Measurements from ENCODE around the gene KIF1B.

Gene KIF1B

DNA sequence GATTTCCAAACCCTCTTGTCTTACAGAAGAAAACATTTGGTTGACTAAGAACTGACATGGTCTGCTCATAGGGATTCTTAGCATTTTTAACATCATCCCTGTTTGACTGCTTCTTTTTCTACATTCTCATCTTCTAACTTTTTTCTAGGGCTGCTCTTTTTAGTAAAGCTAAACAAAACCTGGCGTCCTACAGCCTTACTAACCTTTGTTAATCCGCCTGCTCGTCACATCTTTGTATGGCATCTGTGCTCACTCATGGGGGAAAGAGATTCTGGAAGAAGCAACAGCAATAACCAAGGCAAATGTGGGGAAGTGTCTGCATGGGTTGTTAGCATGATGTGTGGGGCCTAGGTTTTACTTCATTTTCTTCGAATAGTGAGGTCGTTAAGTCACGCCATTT, 92.0 kb downstream of the KIF1B start:
- H3K27ac ChIP-seq (ENCODE audit: low read depth, low read length, severe bottlenecking), result no peak overlapping the region
- 91 to 100% methylated on average over 2 to 6 of the region's 6 CpGs for WGBS, 2 experiments (ENCODE audit: insufficient coverage in 2 of 2)
- peaks cover 78% of the 10 kb centered on the region for H3K36me3 ChIP-seq (ENCODE audit: control insufficient read depth, insufficient read depth, low read length)
- H3K4me3 ChIP-seq (ENCODE audit: extremely low read depth, insufficient read depth, low read length, poor library complexity, severe bottlenecking), result no peak overlapping the region
- H3K4me1 ChIP-seq (ENCODE audit: control insufficient read depth, insufficient read depth, low read length, poor library complexity, severe bottlenecking), result no peaks in the 10 kb centered on the region
- no peaks in the 10 kb centered on the region for H3K9me3 ChIP-seq (ENCODE audit: control insufficient read depth, low read length)

DNA sequence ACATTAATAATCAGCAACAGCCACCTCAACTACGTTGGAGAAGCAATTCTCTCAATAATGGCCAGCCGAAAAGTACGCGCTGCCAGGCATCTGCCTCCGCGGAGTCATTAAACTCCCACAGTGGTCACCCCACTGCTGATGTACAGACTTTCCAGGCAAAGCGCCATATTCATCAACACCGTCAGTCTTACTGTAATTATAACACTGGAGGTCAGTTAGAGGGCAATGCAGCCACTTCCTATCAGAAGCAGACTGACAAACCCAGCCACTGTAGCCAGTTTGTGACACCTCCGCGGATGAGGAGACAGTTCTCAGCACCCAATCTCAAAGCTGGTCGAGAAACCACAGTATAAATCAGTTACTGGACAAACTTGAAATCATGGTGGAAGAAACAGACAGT, 93.9 kb downstream of the KIF1B start:
- H3K4me3 ChIP-seq (ENCODE audit: extremely low read depth, insufficient read depth, low read length, poor library complexity, severe bottlenecking), result no peak overlapping the region
- H3K9me3 ChIP-seq (ENCODE audit: control insufficient read depth, low read length), result no peaks in the 10 kb centered on the region
- H3K27ac ChIP-seq (ENCODE audit: low read depth, low read length, severe bottlenecking), result no peak overlapping the region
- WGBS, 2 experiments (ENCODE audit: insufficient coverage in 2 of 2), result 94 to 100% methylated on average over 8 to 10 of the region's 11 CpGs
- H3K36me3 ChIP-seq (ENCODE audit: control insufficient read depth, insufficient read depth, low read length), result peaks cover 69% of the 10 kb centered on the region
- H3K4me1 ChIP-seq (ENCODE audit: control insufficient read depth, insufficient read depth, low read length, poor library complexity, severe bottlenecking), result no peaks in the 10 kb centered on the region

DNA sequence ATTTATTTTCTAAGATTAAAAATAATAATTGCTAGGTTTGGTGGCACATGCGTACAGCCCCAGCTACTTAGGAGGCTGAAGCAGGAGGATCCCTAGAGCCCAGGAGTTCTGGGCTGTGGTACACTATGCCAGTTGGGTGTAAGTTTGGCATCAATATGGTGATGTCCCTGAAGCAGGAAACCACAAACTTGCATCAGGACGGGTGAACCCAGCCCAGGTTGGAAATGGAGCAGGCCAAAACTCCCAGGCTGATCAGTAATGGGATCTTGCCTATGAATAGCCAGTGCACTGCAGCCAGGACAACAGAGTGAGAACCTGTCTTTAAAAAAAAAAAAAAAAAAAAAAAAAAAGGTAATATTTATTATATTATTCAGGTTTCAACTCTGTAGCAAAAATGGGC, 96.1 kb downstream of the KIF1B start:
- H3K4me3 ChIP-seq (ENCODE audit: extremely low read depth, insufficient read depth, low read length, poor library complexity, severe bottlenecking), result no peak overlapping the region
- H3K9me3 ChIP-seq (ENCODE audit: control insufficient read depth, low read length), result no peaks in the 10 kb centered on the region
- H3K36me3 ChIP-seq (ENCODE audit: control insufficient read depth, insufficient read depth, low read length), result peaks cover 77% of the 10 kb centered on the region
- no peak overlapping the region for H3K27ac ChIP-seq (ENCODE audit: low read depth, low read length, severe bottlenecking)
- 60% methylated on average over 1 of the region's 2 CpGs; no CpG with 5 or more reads in 1 of the 2 experiments for WGBS, 2 experiments (ENCODE audit: insufficient coverage in 2 of 2)
- H3K4me1 ChIP-seq (ENCODE audit: control insufficient read depth, insufficient read depth, low read length, poor library complexity, severe bottlenecking), result no peaks in the 10 kb centered on the region

DNA sequence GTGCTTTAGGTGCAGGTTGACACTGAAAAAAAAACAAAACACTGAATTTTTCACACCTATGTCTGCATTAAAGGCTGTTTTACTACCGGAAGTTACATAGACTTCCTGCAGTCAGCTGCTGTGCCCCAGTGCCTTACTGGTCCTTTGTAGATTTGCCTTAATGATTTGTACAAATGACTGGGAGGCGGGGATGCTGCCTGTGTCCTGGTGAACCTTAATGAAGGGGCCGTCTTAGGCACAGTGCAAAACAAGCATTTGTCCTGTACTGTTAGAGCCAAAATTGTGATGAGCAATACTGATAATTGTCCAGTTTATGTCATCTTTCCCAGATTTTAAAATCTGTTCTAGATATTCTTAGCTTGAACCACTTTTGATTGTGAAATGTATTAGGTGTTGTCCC, 97.6 kb downstream of the KIF1B start:
- H3K27ac ChIP-seq (ENCODE audit: low read depth, low read length, severe bottlenecking), result no peak overlapping the region
- H3K36me3 ChIP-seq (ENCODE audit: control insufficient read depth, insufficient read depth, low read length), result peaks cover 73% of the 10 kb centered on the region
- WGBS, 2 experiments (ENCODE audit: insufficient coverage in 2 of 2), result 92 to 96% methylated on average over 2 to 3 of the region's 3 CpGs
- no peak overlapping the region for H3K4me3 ChIP-seq (ENCODE audit: extremely low read depth, insufficient read depth, low read length, poor library complexity, severe bottlenecking)
- H3K9me3 ChIP-seq (ENCODE audit: control insufficient read depth, low read length), result no peaks in the 10 kb centered on the region
- no peaks in the 10 kb centered on the region for H3K4me1 ChIP-seq (ENCODE audit: control insufficient read depth, insufficient read depth, low read length, poor library complexity, severe bottlenecking)

DNA sequence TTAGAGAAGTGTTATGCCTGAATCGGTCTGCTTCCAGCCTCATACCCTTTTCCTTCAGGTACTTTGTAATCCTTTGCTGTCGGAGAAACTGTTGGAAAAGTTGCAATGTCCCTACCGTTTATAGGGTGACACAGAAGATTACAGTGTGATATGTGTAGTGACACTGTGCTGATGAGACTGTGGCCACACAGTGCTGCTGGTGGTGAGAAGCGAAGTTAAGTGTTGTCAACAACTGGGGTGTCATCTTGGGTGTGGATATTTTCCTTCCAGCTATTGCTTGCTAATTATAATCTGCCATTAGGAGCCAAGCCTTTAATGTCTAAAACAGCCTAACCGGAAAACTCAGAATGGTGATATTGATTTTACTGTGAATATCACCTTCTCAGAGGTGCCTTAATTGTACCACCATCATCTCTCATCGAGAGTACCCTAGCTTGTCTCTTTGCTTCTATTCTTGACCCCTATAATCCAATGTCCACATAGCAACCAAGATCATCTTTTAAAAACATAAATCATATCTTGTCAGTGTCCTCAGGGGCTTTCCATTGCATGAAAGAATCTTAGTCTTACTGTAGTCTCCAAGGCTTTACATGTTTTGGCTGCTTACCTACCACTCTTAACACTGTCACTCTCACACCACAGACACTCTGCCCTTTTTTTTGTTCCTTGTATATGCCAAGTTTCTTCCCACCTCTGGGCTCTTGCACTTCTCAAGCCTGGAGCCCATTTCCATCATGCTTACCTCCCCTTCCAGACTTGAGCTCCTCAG, 99.1 kb downstream of the KIF1B start:
- WGBS, 2 experiments (ENCODE audit: insufficient coverage in 2 of 2), result 100% methylated on average over 2 to 3 of the region's 6 CpGs
- no peak overlapping the region for H3K27ac ChIP-seq (ENCODE audit: low read depth, low read length, severe bottlenecking)

DNA sequence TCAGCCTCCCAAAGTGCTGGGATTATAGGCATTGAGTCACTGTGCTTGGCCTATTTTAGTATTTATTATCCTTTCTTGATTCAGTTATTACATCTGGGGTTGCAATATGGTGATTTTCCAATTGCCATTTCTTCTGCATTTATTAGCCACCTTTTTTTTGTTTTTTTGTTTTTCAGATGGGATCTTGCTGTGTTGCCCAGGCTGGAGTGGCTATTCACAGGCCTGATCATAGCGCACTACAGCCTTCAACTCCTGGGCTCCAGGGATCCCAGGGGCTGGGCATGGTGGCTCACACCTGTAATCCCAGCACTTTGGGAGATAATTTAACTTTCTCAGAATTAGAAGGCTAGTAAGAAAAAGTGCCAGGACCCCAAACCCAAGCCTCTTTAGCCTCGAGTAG, 106.4 kb downstream of the KIF1B start:
- H3K9me3 ChIP-seq (ENCODE audit: control insufficient read depth, low read length), result no peaks in the 10 kb centered on the region
- WGBS, 2 experiments (ENCODE audit: insufficient coverage in 2 of 2), result 83 to 89% methylated on average over 1 to 2 of the region's 2 CpGs

More for the DNA sequence above, 99.1 kb downstream of the KIF1B start:
- Histone ChIP-seq H3K9me3 (ENCODE audit: control insufficient read depth, low read length) (no peaks in the 10 kb centered on the region), H3K4me1 (ENCODE audit: control insufficient read depth, insufficient read depth, low read length, poor library complexity, severe bottlenecking) (no peaks in the 10 kb centered on the region), H3K4me3 (ENCODE audit: extremely low read depth, insufficient read depth, low read length, poor library complexity, severe bottlenecking) (no peak overlapping the region), H3K36me3 (ENCODE audit: control insufficient read depth, insufficient read depth, low read length) (peaks cover 59% of the 10 kb centered on the region)

DNA sequence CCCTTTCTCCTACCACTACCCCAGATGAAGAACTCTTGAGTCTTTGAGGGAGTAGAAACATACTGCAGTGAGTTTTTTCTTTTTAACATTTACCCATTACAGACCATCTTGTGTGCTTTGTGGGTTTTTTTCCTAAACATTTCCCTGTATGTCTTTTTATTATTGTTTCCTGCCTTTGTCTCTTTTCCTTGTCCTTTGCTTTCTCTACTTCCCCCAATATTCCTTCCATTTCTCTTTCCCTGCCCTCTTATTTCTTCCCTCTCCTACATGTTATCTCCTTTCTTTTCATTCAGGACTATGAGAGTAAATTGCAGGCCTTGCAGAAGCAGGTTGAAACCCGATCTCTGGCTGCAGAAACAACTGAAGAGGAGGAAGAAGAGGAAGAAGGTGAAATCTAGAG, 109.4 kb downstream of the KIF1B start:
- peaks cover 40% of the 10 kb centered on the region for H3K36me3 ChIP-seq (ENCODE audit: control insufficient read depth, insufficient read depth, low read length)
- no peaks in the 10 kb centered on the region for H3K4me1 ChIP-seq (ENCODE audit: control insufficient read depth, insufficient read depth, low read length, poor library complexity, severe bottlenecking)
- H3K4me3 ChIP-seq (ENCODE audit: extremely low read depth, insufficient read depth, low read length, poor library complexity, severe bottlenecking), result no peak overlapping the region
- no CpG with 5 or more reads among the region's 1 CpG for WGBS, 2 experiments (ENCODE audit: insufficient coverage in 2 of 2)
- H3K27ac ChIP-seq (ENCODE audit: low read depth, low read length, severe bottlenecking), result no peak overlapping the region
- H3K9me3 ChIP-seq (ENCODE audit: control insufficient read depth, low read length), result no peaks in the 10 kb centered on the region

More for the DNA sequence above, 106.4 kb downstream of the KIF1B start:
- Histone ChIP-seq H3K27ac (ENCODE audit: low read depth, low read length, severe bottlenecking) (no peak overlapping the region), H3K4me1 (ENCODE audit: control insufficient read depth, insufficient read depth, low read length, poor library complexity, severe bottlenecking) (no peaks in the 10 kb centered on the region), H3K4me3 (ENCODE audit: extremely low read depth, insufficient read depth, low read length, poor library complexity, severe bottlenecking) (no peak overlapping the region), H3K36me3 (ENCODE audit: control insufficient read depth, insufficient read depth, low read length) (peaks cover 19% of the 10 kb centered on the region)

DNA sequence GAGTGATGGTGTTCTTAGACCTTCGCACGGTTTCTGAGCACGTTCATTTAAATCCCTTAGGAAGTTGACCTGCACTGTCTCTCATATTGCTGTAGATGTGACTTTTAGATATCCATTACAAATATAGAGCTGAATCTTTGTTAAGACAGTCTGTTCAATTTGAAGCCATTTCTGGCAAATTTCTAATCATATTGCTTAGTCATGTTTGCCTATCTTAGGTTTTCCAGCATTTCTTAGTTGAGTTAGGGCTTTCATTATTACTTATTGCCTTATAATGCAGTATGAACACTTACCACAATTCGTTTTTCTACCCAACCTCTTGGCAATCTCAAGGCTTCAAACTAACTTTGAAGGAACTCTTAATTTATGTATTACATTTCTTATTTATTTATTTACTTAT, 110.0 kb downstream of the KIF1B start:
- H3K4me3 ChIP-seq (ENCODE audit: extremely low read depth, insufficient read depth, low read length, poor library complexity, severe bottlenecking), result no peak overlapping the region
- no peak overlapping the region for H3K27ac ChIP-seq (ENCODE audit: low read depth, low read length, severe bottlenecking)
- no peaks in the 10 kb centered on the region for H3K9me3 ChIP-seq (ENCODE audit: control insufficient read depth, low read length)
- WGBS, 2 experiments (ENCODE audit: insufficient coverage in 2 of 2), result 100% methylated on average over 2 of the region's 4 CpGs; no CpG with 5 or more reads in 1 of the 2 experiments
- no peaks in the 10 kb centered on the region for H3K4me1 ChIP-seq (ENCODE audit: control insufficient read depth, insufficient read depth, low read length, poor library complexity, severe bottlenecking)
- peaks cover 46% of the 10 kb centered on the region for H3K36me3 ChIP-seq (ENCODE audit: control insufficient read depth, insufficient read depth, low read length)

DNA sequence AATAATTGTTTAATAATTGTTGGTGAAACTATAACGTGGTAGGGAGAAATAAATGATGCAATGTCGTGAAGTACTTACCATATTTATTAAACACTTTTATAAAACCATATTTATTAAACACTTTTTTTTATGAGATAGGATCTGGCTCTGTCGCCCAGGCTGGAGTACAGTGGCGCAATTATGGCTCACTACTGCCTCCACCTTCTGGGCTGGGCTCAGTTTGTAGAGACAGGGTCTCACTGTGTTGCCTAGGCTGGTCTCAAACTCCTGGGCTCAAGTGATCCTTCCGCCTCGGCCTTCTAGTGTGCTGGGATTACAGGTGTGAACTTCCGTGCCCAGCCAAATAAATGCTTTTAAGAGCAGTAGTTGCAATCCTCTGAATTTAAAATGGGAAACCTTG, 112.5 kb downstream of the KIF1B start:
- 89 to 100% methylated on average over 3 to 4 of the region's 7 CpGs for WGBS, 2 experiments (ENCODE audit: insufficient coverage in 2 of 2)
- Histone ChIP-seq H3K4me1 (ENCODE audit: control insufficient read depth, insufficient read depth, low read length, poor library complexity, severe bottlenecking) (no peaks in the 10 kb centered on the region), H3K9me3 (ENCODE audit: control insufficient read depth, low read length) (no peaks in the 10 kb centered on the region), H3K27ac (ENCODE audit: low read depth, low read length, severe bottlenecking) (no peak overlapping the region), H3K4me3 (ENCODE audit: extremely low read depth, insufficient read depth, low read length, poor library complexity, severe bottlenecking) (no peak overlapping the region), H3K36me3 (ENCODE audit: control insufficient read depth, insufficient read depth, low read length) (peaks cover 51% of the 10 kb centered on the region)

DNA sequence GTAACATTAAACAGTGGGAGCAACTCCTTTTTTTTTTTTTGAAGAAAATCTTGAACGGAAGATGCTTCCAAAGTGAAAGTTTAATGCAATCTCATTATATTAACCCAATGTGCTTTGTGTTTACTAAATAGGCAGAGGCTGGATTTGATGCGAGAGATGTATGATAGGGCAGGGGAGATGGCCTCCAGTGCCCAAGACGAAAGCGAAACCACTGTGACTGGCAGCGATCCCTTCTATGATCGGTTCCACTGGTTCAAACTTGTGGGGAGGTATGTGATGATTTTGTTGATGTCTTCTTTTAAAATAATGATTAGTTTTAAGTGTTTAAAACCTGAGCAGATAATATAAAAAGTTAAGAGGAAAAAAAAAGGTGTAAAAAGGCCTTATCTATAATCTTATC, 114.3 kb downstream of the KIF1B start:
- Histone ChIP-seq H3K9me3 (ENCODE audit: control insufficient read depth, low read length) (no peaks in the 10 kb centered on the region), H3K4me3 (ENCODE audit: extremely low read depth, insufficient read depth, low read length, poor library complexity, severe bottlenecking) (no peak overlapping the region), H3K4me1 (ENCODE audit: control insufficient read depth, insufficient read depth, low read length, poor library complexity, severe bottlenecking) (no peaks in the 10 kb centered on the region), H3K36me3 (ENCODE audit: control insufficient read depth, insufficient read depth, low read length) (peaks cover 63% of the 10 kb centered on the region), H3K27ac (ENCODE audit: low read depth, low read length, severe bottlenecking) (no peak overlapping the region)
- WGBS, 2 experiments (ENCODE audit: insufficient coverage in 2 of 2), result 92 to 95% methylated on average over 5 of the region's 6 CpGs

DNA sequence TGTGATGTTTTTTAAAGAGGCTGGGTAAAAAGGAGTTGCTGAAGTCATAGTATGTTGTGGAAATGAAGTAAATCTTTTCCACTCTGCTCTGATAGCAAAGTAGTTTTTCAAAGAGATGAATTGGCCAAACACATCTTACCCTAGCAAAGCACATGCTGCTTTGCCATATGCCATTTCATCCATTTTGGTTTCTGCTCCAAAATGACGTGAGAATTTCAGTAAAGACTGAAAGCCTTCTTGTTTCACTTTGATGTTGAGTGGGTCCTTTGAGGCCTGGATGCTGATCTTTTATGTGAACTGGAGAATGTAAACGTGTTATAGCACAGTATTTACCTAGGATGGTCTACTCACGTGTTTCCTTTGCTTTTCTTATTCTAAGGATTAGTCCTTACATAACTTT, 115.2 kb downstream of the KIF1B start:
- H3K27ac ChIP-seq (ENCODE audit: low read depth, low read length, severe bottlenecking), result no peak overlapping the region
- WGBS, 2 experiments (ENCODE audit: insufficient coverage in 2 of 2), result 100% methylated on average over 1 of the region's 3 CpGs
- no peak overlapping the region for H3K4me3 ChIP-seq (ENCODE audit: extremely low read depth, insufficient read depth, low read length, poor library complexity, severe bottlenecking)
- no peaks in the 10 kb centered on the region for H3K9me3 ChIP-seq (ENCODE audit: control insufficient read depth, low read length)
- H3K4me1 ChIP-seq (ENCODE audit: control insufficient read depth, insufficient read depth, low read length, poor library complexity, severe bottlenecking), result no peaks in the 10 kb centered on the region
- peaks cover 63% of the 10 kb centered on the region for H3K36me3 ChIP-seq (ENCODE audit: control insufficient read depth, insufficient read depth, low read length)
